ENCODE measurements around the gene ERICH4. TPM values are rescaled to one million over a fixed set of nuclear protein-coding genes. Genes with fewer than 3 reads are reported as not detected.

Gene ERICH4
- total and polyA plus RNA-seq, 9 of the 15 experiments (the other 6 are each of a cell fraction or from before 2014, with no cell fraction given), result not detected

- peak; percentile 64; the same call in 1 of the 2 replicates for TF ChIP-seq REST (IDR thresholded peaks at IDR 0.05; ENCODE audit: borderline replicate concordance)
- no peak for TF ChIP-seq REST (CRISPR knock-in tag; IDR thresholded peaks at IDR 0.05; ENCODE audit: low read depth)
- no peak for TF ChIP-seq MYBL2 (IDR thresholded peaks at IDR 0.05; ENCODE audit: low read depth)
- no peak for TF ChIP-seq MYBL2 (CRISPR knock-in tag; IDR thresholded peaks at IDR 0.05; ENCODE audit: borderline replicate concordance)
- no peak for TF ChIP-seq PHTF2 (CRISPR knock-in tag; IDR thresholded peaks at IDR 0.05)
- TF ChIP-seq CTBP1 (IDR thresholded peaks at IDR 0.05; ENCODE audit: borderline replicate concordance), result peak; percentile 75; the same call in 1 of the 2 replicates
- TF ChIP-seq DEAF1 (CRISPR knock-in tag; IDR thresholded peaks at IDR 0.05), result no peak
- TF ChIP-seq ETS2 (tag; IDR thresholded peaks at IDR 0.05; ENCODE audit: borderline replicate concordance, poor library complexity, severe bottlenecking), result no peak
- no peak for TF ChIP-seq ZNF586 (CRISPR knock-in tag; conservative IDR thresholded peaks at IDR 0.05)
- peak; percentile 64 for TF ChIP-seq EGR1 (conservative IDR thresholded peaks at IDR 0.05)
- TF ChIP-seq HNRNPLL (IDR thresholded peaks at IDR 0.05; ENCODE audit: low read depth, low read length, poor library complexity, severe bottlenecking), result peak; percentile 70
- TF ChIP-seq BRD4 (IDR thresholded peaks at IDR 0.05), result no peak
- TF ChIP-seq UBTF (IDR thresholded peaks at IDR 0.05; ENCODE audit: borderline replicate concordance in 1 of 2, low read depth in 2 of 2, low read length in 2 of 2), result no peak
- peak; percentile 80; the same call in 1 of the 2 replicates for TF ChIP-seq MTA3 (IDR thresholded peaks at IDR 0.05; ENCODE audit: borderline replicate concordance)
- TF ChIP-seq SP2 (IDR thresholded peaks at IDR 0.05; ENCODE audit: extremely low read depth, low read depth, low read length, poor library complexity, severe bottlenecking), result peak; percentile 48
Measured at GRCh38 chr19:41439441-41440222, 3.3 kb upstream of the ERICH4 start, which contains the start of gene DMAC2 (continued).
